HG03558 (cell line): ENCODE measurements around the gene MAML3.

Source experiments
- ATAC-seq: cut with Tn5 transposase; IDR thresholded peaks from one replicate; pipeline ENCODE4 v1.9.1; 2021; ENCODE audit warnings: moderate number of reproducible peaks; ENCODE audit not compliant: unreplicated experiment; ENCODE audit errors: extremely low read depth

The MAML3 gene

GRCh38 chr4:139753686-139754085 lies 400.3 kb downstream of the MAML3 start:
- ATAC-seq = no peak

GRCh38 chr4:139749835-139750498 lies 404.0 kb downstream of the MAML3 start:
- no peak for ATAC-seq

GRCh38 chr4:139749338-139749737 lies 404.6 kb downstream of the MAML3 start:
- ATAC-seq = no peak

- no peak for ATAC-seq
These were observed 407.4 kb downstream of the MAML3 start for GRCh38 chr4:139746431-139747171.

- ATAC-seq = no peak
These were observed 408.8 kb downstream of the MAML3 start for GRCh38 chr4:139745111-139745639.

- no peak for ATAC-seq
These were observed 409.8 kb downstream of the MAML3 start for GRCh38 chr4:139744232-139744631.

GRCh38 chr4:139743027-139743426 lies 411.0 kb downstream of the MAML3 start:
- ATAC-seq = no peak

GRCh38 chr4:139740531-139741041 lies 413.4 kb downstream of the MAML3 start:
- ATAC-seq = no peak

- ATAC-seq = no peak
These were observed 413.9 kb downstream of the MAML3 start for GRCh38 chr4:139740121-139740520.

GRCh38 chr4:139738846-139739613 lies 415.0 kb downstream of the MAML3 start:
- no peak for ATAC-seq

- no peak for ATAC-seq
These were observed 417.3 kb downstream of the MAML3 start for GRCh38 chr4:139736661-139737060.

GRCh38 chr4:139736274-139736660 lies 417.7 kb downstream of the MAML3 start:
- ATAC-seq = no peak

- no peak for ATAC-seq
These were observed 418.4 kb downstream of the MAML3 start for GRCh38 chr4:139735381-139736273.

- ATAC-seq = no peak
These were observed 419.1 kb downstream of the MAML3 start for GRCh38 chr4:139734875-139735380.

- ATAC-seq = no peak
These were observed 419.6 kb downstream of the MAML3 start for GRCh38 chr4:139734201-139734874.

GRCh38 chr4:139732991-139733570 lies 420.9 kb downstream of the MAML3 start:
- ATAC-seq = no peak

- no peak for ATAC-seq
These were observed 425.1 kb downstream of the MAML3 start for GRCh38 chr4:139728840-139729239.

GRCh38 chr4:139728146-139728545 lies 425.8 kb downstream of the MAML3 start:
- ATAC-seq = no peak

- ATAC-seq = no peak
These were observed 427.4 kb downstream of the MAML3 start for GRCh38 chr4:139726615-139727014.
